Measurements from ENCODE around the gene MERTK. TPM values are rescaled to one million over a fixed set of nuclear protein-coding genes. Genes with fewer than 3 reads are reported as not detected.

MERTK gene
- total RNA-seq, 1 donor from 2014 or later = 11.1 TPM

- intact Hi-C loops (cut with DNase I) = loop anchor here (5.0 kb wide), 1 partner anchor 103 kb away; no protein-coding TSS in a partner anchor
- Histone ChIP-seq H3K9me3 (peaks cover 0 to 4% of the 10 kb centered on the region in 2 donors), H3K27me3 (no peaks in the 10 kb centered on the region), H3K4me3 (no peak overlapping the region), H3K36me3 (no peaks in the 10 kb centered on the region), H3K27ac (no peak overlapping the region), H3K4me1 (peaks cover 0 to 19% of the 10 kb centered on the region in 2 donors)
- DNase-seq (ENCODE audit: low spot score in 2 of 2) = no peak
- TF ChIP-seq, protein P1, sequence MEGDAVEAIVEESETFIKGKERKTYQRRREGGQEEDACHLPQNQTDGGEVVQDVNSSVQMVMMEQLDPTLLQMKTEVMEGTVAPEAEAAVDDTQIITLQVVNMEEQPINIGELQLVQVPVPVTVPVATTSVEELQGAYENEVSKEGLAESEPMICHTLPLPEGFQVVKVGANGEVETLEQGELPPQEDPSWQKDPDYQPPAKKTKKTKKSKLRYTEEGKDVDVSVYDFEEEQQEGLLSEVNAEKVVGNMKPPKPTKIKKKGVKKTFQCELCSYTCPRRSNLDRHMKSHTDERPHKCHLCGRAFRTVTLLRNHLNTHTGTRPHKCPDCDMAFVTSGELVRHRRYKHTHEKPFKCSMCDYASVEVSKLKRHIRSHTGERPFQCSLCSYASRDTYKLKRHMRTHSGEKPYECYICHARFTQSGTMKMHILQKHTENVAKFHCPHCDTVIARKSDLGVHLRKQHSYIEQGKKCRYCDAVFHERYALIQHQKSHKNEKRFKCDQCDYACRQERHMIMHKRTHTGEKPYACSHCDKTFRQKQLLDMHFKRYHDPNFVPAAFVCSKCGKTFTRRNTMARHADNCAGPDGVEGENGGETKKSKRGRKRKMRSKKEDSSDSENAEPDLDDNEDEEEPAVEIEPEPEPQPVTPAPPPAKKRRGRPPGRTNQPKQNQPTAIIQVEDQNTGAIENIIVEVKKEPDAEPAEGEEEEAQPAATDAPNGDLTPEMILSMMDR (IDR thresholded peaks at IDR 0.05) = no peak
Measured at GRCh38 chr2:112050316-112050715, 151.9 kb downstream of the MERTK start.

- intact Hi-C loops (cut with DNase I) = loop anchor here (1.0 to 5.0 kb wide), 3 partner anchors 107 to 933 kb away; partner anchors contain the start of genes BCL2L11 and MERTK
- peak overlapping the region; percentile 63 to 78 for H3K4me3 ChIP-seq
- no peaks in the 10 kb centered on the region for H3K27me3 ChIP-seq
- H3K36me3 ChIP-seq = no peaks in the 10 kb centered on the region
- H3K27ac ChIP-seq = peak overlapping the region; percentile 83 to 96
- H3K9me3 ChIP-seq = no peaks in the 10 kb centered on the region
- TF ChIP-seq, protein P1 (IDR thresholded peaks at IDR 0.05) = no peak
- H3K4me1 ChIP-seq = peaks cover 0 to 18% of the 10 kb centered on the region in 2 donors
- DNase-seq (ENCODE audit: low spot score in 2 of 2) = peak; percentile 88 to 99
Measured at GRCh38 chr2:112053917-112054846, 155.8 kb downstream of the MERTK start.

- H3K4me3 ChIP-seq = peak within 1 kb of the TSS; percentile 78 to 98
- intact Hi-C loops (cut with DNase I) = loop anchor here (1.0 to 5.0 kb wide), 5 partner anchors 108 to 934 kb away; partner anchors contain the start of genes BCL2L11, MERTK, RGPD8 and SLC20A1
- peak within 1 kb of the TSS; percentile 96 to 98 for H3K27ac ChIP-seq
- no peaks in the 10 kb centered on the region for H3K27me3 ChIP-seq
- DNase-seq (ENCODE audit: low spot score in 2 of 2) = peak; percentile 88 to 98
- H3K9me3 ChIP-seq = no peaks in the 10 kb centered on the region
- TF ChIP-seq, protein P1 (IDR thresholded peaks at IDR 0.05) = no peak
- H3K36me3 ChIP-seq = no peaks in the 10 kb centered on the region
- H3K4me1 ChIP-seq = peaks cover 0 to 21% of the 10 kb centered on the region in 2 donors
Measured at GRCh38 chr2:112054847-112055729, 156.7 kb downstream of the MERTK start, which contains the start of gene TMEM87B. Gene TMEM87B (plus strand): TSS chr2:112055269. CDS start chr2:112055592, 323 bp downstream.

DNA sequence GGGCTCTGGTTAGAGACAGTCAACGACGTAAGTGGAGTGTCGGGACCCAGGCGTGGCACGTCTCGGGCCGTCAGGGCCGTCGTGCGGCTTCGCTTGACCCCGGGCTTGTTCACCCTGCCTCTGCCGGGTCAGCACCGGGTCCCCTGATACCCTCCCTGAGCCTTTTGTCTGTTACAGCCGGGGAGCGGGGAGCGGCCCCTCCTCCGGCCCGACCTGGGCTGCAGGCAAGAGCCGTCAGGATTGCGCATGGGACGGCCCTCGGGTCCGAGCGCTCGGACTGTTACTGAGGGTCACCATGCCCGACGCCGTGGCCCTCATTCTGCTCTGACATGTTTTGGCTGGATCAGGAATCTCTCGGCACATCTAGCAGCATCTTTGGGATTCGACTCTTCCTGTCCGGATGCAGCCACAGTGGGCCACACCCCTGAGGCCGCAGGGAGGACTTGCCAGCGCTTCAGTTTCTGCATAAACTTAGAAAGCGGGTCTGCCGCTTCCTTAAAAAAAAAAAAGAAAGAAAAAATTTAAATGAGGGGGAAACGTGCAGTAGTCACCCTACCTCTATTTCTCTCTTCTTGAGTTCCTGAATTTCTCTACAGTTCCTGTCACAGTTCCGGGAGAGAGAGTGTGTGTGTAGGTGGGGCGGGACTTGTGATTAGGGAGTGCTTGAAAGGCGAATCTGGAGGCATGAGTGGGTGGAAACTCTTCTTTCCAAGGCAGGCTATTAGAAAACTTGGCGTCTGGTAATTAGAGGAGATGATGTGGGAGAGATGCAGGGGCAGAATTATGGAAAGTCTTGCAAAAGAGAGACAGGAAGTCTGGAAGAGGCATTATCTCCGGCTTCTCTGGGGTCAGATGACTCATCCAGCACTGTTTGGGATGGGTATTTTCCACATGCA lies 157.6 kb downstream of the MERTK start:
- intact Hi-C loops (cut with DNase I) = loop anchor here (2.0 to 5.0 kb wide), 3 partner anchors 376 to 935 kb away; partner anchors contain the start of genes BCL2L11, RGPD8 and SLC20A1
- peak; percentile 22 to 89 for DNase-seq (ENCODE audit: low spot score in 2 of 2)
- H3K4me3 ChIP-seq = peak overlapping the region; percentile 76 to 98
- peaks cover 5 to 6% of the 10 kb centered on the region in 2 donors for H3K36me3 ChIP-seq
- no peaks in the 10 kb centered on the region for H3K9me3 ChIP-seq
- no peaks in the 10 kb centered on the region for H3K27me3 ChIP-seq
- TF ChIP-seq, protein P1 (IDR thresholded peaks at IDR 0.05) = no peak
- H3K4me1 ChIP-seq = peaks cover 0 to 21% of the 10 kb centered on the region in 2 donors
- H3K27ac ChIP-seq = peak overlapping the region; percentile 91 to 98

Measured in ascending aorta (tissue), 2 donors.